ENCODE measurements around the gene FBXW4. TPM values are rescaled to one million over a fixed set of nuclear protein-coding genes. Genes with fewer than 3 reads are reported as not detected.

FBXW4 gene
- total and polyA plus RNA-seq, 4 donors, result 28.0 to 65.6 (median 54.5) TPM

DNA sequence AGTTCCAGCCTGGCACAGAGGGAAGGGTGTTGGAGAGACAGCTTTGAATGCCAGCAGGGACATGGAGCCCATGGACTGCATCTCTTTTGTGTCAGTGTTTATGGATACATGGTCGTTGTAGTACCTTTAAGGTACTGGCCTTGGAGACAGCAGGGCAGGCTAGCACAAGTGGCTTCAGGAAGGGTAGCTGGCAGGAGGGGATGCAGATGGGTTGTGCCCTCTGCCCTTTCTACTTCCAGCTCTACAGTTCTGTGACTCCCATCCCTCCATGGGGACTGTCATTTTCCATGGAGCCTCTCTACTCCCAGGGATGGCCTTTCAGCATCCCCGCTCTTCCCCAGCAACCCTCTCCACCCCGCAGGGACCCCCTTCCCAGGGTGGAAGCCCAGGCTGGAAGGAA, 132.0 kb downstream of the FBXW4 start:
- DNase-seq (peak in 1 of 3 donors; percentile 17), ATAC-seq (ENCODE audit: insufficient read depth, low FRiP score) (no peak)
- Histone ChIP-seq H3K27ac (ENCODE audit: low read depth in 1 of 2, low read length in 1 of 2) (no peak overlapping the region), H3K9ac (ENCODE audit: insufficient read depth in 1 of 2, low read length in 2 of 2) (no peak overlapping the region), H3K36me3 (ENCODE audit: control insufficient read depth in 4 of 4, insufficient read depth in 4 of 4, low read length in 4 of 4) (no peaks in the 10 kb centered on the region), H3K9me3 (ENCODE audit: control insufficient read depth in 4 of 4, insufficient read depth in 3 of 4, low read length in 3 of 4) (peaks cover 0 to 2% (median 0%) of the 10 kb centered on the region in 4 donors), H3K27me3 (ENCODE audit: control insufficient read depth in 3 of 3, insufficient read depth in 3 of 3, low read length in 2 of 3) (peaks cover 0 to 29% (median 15%) of the 10 kb centered on the region in 3 donors), H3K4me3 (no peak overlapping the region), H3K4me1 (ENCODE audit: control insufficient read depth in 5 of 5, insufficient read depth in 5 of 5, low read length in 5 of 5) (peaks cover 0 to 7% (median 0%) of the 10 kb centered on the region in 5 donors)
- WGBS, 2 donors, result 70% methylated on average over 3 of the region's 3 CpGs
- TF ChIP-seq, protein P1, sequence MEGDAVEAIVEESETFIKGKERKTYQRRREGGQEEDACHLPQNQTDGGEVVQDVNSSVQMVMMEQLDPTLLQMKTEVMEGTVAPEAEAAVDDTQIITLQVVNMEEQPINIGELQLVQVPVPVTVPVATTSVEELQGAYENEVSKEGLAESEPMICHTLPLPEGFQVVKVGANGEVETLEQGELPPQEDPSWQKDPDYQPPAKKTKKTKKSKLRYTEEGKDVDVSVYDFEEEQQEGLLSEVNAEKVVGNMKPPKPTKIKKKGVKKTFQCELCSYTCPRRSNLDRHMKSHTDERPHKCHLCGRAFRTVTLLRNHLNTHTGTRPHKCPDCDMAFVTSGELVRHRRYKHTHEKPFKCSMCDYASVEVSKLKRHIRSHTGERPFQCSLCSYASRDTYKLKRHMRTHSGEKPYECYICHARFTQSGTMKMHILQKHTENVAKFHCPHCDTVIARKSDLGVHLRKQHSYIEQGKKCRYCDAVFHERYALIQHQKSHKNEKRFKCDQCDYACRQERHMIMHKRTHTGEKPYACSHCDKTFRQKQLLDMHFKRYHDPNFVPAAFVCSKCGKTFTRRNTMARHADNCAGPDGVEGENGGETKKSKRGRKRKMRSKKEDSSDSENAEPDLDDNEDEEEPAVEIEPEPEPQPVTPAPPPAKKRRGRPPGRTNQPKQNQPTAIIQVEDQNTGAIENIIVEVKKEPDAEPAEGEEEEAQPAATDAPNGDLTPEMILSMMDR (IDR thresholded peaks at IDR 0.05; ENCODE audit: control extremely low read depth, extremely low read depth), result no peak

GRCh38 chr10:101562231-101562630, 132.7 kb downstream of the FBXW4 start:
- no peak overlapping the region for H3K4me3 ChIP-seq
- TF ChIP-seq, protein P1 (IDR thresholded peaks at IDR 0.05; ENCODE audit: control extremely low read depth, extremely low read depth), result no peak
- no peak for ATAC-seq (ENCODE audit: insufficient read depth, low FRiP score)
- DNase-seq, result no peak
- no peaks in the 10 kb centered on the region for H3K36me3 ChIP-seq (ENCODE audit: control insufficient read depth in 4 of 4, insufficient read depth in 4 of 4, low read length in 4 of 4)
- H3K4me1 ChIP-seq (ENCODE audit: control insufficient read depth in 5 of 5, insufficient read depth in 5 of 5, low read length in 5 of 5), result peaks cover 0 to 7% (median 0%) of the 10 kb centered on the region in 5 donors
- H3K27me3 ChIP-seq (ENCODE audit: control insufficient read depth in 3 of 3, insufficient read depth in 3 of 3, low read length in 2 of 3), result peaks cover 0 to 25% (median 10%) of the 10 kb centered on the region in 3 donors
- peaks cover 0 to 2% (median 0%) of the 10 kb centered on the region in 4 donors for H3K9me3 ChIP-seq (ENCODE audit: control insufficient read depth in 4 of 4, insufficient read depth in 3 of 4, low read length in 3 of 4)
- no peak overlapping the region for H3K9ac ChIP-seq (ENCODE audit: insufficient read depth in 1 of 2, low read length in 2 of 2)
- H3K27ac ChIP-seq (ENCODE audit: low read depth in 1 of 2, low read length in 1 of 2), result no peak overlapping the region
- WGBS, 2 donors, result 81 to 86% methylated on average over 5 of the region's 5 CpGs

DNA sequence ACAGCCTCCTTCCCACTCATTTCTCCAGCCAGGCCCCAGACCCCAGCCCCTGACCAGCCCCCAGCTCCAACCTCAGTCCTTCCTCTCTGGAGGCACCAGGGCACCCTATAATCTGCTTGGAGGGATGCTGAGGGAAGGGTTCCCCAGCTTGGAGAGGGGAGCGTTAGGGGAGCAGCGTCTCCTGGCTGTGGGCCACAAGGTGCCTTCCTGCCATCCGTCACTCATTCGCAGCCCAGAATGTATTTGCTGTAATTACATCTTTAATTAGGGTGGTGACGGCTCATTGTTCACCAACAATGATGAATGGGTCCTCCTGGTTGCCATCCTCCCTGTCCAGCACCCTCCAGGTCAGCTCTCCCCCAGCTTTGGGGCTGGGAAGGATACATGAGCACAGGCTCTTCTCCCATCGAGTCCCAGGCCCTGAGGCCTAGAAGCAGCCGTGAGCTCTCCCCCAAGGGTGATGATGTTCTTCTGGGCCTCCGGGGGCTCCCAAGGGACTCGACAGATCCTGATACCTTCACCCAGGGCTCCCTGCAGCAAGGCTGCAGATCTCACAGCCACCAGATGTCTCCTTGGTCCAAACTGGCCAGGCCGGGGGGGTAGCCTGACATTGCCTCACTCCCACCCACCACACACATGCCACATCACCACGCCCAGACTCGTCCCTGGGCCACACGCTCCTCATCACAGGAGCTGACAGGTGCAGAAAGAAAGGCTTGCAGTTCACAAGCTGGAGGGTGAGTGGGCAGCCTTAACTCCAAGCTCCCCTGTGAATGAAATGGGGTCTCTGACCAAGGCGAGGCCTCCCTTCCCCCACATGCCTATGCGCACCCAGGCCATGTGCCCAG, 133.7 kb downstream of the FBXW4 start:
- Histone ChIP-seq H3K4me3 (no peak overlapping the region), H3K9ac (ENCODE audit: insufficient read depth in 1 of 2, low read length in 2 of 2) (no peak overlapping the region), H3K27me3 (ENCODE audit: control insufficient read depth in 3 of 3, insufficient read depth in 3 of 3, low read length in 2 of 3) (peaks cover 0 to 18% (median 4%) of the 10 kb centered on the region in 3 donors), H3K27ac (ENCODE audit: low read depth in 1 of 2, low read length in 1 of 2) (no peak overlapping the region), H3K4me1 (ENCODE audit: control insufficient read depth in 5 of 5, insufficient read depth in 5 of 5, low read length in 5 of 5) (peaks cover 0 to 1% (median 0%) of the 10 kb centered on the region in 5 donors), H3K9me3 (ENCODE audit: control insufficient read depth in 4 of 4, insufficient read depth in 3 of 4, low read length in 3 of 4) (no peaks in the 10 kb centered on the region), H3K36me3 (ENCODE audit: control insufficient read depth in 4 of 4, insufficient read depth in 4 of 4, low read length in 4 of 4) (no peaks in the 10 kb centered on the region)
- 78 to 84% methylated on average over 15 of the region's 15 CpGs for WGBS, 2 donors
- TF ChIP-seq, protein P1 (IDR thresholded peaks at IDR 0.05; ENCODE audit: control extremely low read depth, extremely low read depth), result no peak
- no peak for DNase-seq
- no peak for ATAC-seq (ENCODE audit: insufficient read depth, low FRiP score)

Small RNAs within 50 kb of the gene (small RNA-seq; reads per million reads assigned to genes)
- not detected for gene MIR3158-1 (ENCODE audit: low replicate concordance)
- not detected for gene RNU6-1165P (ENCODE audit: low replicate concordance)

Other genes starting within 250 kb of the FBXW4 start
- 10 to 100 TPM; 23.1 to 26.9 TPM for gene POLL, start 106.9 kb downstream of the FBXW4 start, total RNA-seq
- 10 to 100 TPM; 16.6 to 26.9 TPM for gene POLL, start 106.9 kb downstream of the FBXW4 start, polyA plus RNA-seq
- gene DPCD, start 106.8 kb downstream of the FBXW4 start, total RNA-seq, result 10 to 100 TPM; 24.1 to 25.5 TPM
- gene DPCD, start 106.8 kb downstream of the FBXW4 start, polyA plus RNA-seq, result 10 to 100 TPM; 26.4 to 31.8 TPM
- gene FGF8, start 80.9 kb upstream of the FBXW4 start, total RNA-seq, result not detected
- gene FGF8, start 80.9 kb upstream of the FBXW4 start, polyA plus RNA-seq, result under 1 TPM in 1 of 2 donors, not detected in 1; 0.08 TPM
- gene NPM3, start 88.3 kb upstream of the FBXW4 start, total RNA-seq, result 10 to 100 TPM; 18.1 to 25.6 TPM
- gene NPM3, start 88.3 kb upstream of the FBXW4 start, polyA plus RNA-seq, result 10 to 100 TPM; 22.8 to 36.3 TPM
- 100 to 1,000 TPM in 1 of 2 donors, 10 to 100 TPM in 1; 89.3 to 362 TPM for gene OGA, start 123.3 kb upstream of the FBXW4 start, total RNA-seq
- gene OGA, start 123.3 kb upstream of the FBXW4 start, polyA plus RNA-seq, result 10 to 100 TPM; 45.7 to 50.1 TPM
- 1 to 10 TPM; 2.6 to 3.1 TPM for gene KCNIP2, start 148.6 kb upstream of the FBXW4 start, total RNA-seq
- 1 to 10 TPM in 1 of 2 donors, under 1 TPM in 1; 0.37 to 1.6 TPM for gene KCNIP2, start 148.6 kb upstream of the FBXW4 start, polyA plus RNA-seq

All from lung (tissue), 13 donors.